ENCODE results near the gene SPTLC3. TPM values are rescaled to one million over a fixed set of nuclear protein-coding genes. Genes with fewer than 3 reads are reported as not detected.

Gene SPTLC3
- total and polyA plus RNA-seq, 2 experiments from 2014 or later, result 36.3 to 47.6 TPM

DNA sequence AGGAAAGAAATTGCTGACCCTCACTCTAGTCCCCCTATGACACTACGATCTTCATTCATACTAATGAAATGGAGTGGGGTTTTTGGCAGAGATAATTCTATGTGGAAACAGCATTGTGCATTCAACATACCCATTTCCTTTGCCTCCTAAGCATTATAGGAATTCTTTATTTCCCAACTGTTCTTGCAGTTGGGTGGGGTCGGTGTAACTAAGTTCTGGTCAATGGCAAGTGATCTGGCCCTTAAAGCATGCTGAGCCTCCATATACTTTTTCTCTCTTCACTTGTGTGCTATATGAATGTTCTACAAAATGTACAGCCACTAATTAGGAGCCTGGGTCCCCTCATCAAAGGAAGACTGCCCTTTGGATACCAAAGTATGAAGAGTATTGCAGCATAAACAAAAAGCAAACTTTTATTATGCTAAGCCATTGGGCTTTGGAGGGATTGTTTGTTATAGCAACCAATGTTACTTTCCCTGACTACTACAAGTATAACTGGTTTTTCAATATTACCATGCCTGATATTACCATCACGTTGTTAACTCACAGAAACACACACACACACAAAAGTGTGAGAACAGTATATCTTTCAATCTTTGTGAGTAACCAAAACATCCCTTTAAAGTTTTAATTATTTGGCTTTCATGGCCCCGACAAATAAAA is 203.3 kb downstream of the SPTLC3 start:
- Histone ChIP-seq H3K4me1 (ENCODE audit: insufficient read depth) (no peaks in the 10 kb centered on the region), H3K9me3 (ENCODE audit: low read depth) (no peaks in the 10 kb centered on the region), H3K79me2 (no peaks in the 10 kb centered on the region), H3K9me2 (replicated peaks; ENCODE audit: insufficient read depth) (no peaks in the 10 kb centered on the region), H3K27me3 (peaks cover 27% of the 10 kb centered on the region), H3K27ac (no peak overlapping the region), H3K4me2 (no peak overlapping the region), H3K36me3 (replicated peaks; ENCODE audit: insufficient read depth, low read depth) (no peaks in the 10 kb centered on the region), H3K4me3 (no peak overlapping the region), H4K20me1 (ENCODE audit: insufficient read depth, poor library complexity, severe bottlenecking) (no peaks in the 10 kb centered on the region), H2AFZ (no peak overlapping the region)
- TF ChIP-seq CTCF (IDR thresholded peaks at IDR 0.05; ENCODE audit: poor library complexity) (no peak), EZH2phosphoT487 (IDR thresholded peaks at IDR 0.05; ENCODE audit: low read depth, severe bottlenecking, unreplicated experiment) (no peak), EZH2 (IDR thresholded peaks at IDR 0.05; ENCODE audit: borderline replicate concordance) (no peak)
- 74% methylated on average over 4 of the region's 4 CpGs for WGBS (ENCODE audit: low lambda C conversion rate, missing lambda C conversion rate)
- DNase-seq (ENCODE audit: low spot score), result no peak

DNA sequence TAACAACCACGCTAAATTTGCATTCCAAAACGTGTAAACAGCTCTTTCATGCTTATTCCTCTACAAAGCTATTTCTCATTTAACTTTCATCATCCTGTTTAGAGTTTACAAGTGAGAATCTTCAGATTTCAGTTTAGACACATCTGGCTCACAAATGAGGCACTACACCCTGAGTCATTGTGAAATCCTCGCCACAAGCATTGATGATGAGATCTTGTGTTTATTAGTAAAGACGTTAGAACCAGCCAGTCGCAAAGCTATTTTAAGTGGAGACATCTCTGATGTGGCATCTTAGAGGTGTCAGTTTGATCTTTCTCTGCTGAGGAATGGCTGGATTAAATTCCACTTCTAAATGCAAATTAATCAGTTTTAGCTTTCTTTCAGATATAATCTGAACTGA is 204.0 kb downstream of the SPTLC3 start:
- H3K27me3 ChIP-seq, result peaks cover 32% of the 10 kb centered on the region
- no peaks in the 10 kb centered on the region for H4K20me1 ChIP-seq (ENCODE audit: insufficient read depth, poor library complexity, severe bottlenecking)
- no peaks in the 10 kb centered on the region for H3K4me1 ChIP-seq (ENCODE audit: insufficient read depth)
- TF ChIP-seq EZH2phosphoT487 (IDR thresholded peaks at IDR 0.05; ENCODE audit: low read depth, severe bottlenecking, unreplicated experiment), result no peak
- TF ChIP-seq EZH2 (IDR thresholded peaks at IDR 0.05; ENCODE audit: borderline replicate concordance), result no peak
- no peak for TF ChIP-seq CTCF (IDR thresholded peaks at IDR 0.05; ENCODE audit: poor library complexity)
- H3K79me2 ChIP-seq, result no peaks in the 10 kb centered on the region
- WGBS (ENCODE audit: low lambda C conversion rate, missing lambda C conversion rate), result 63% methylated on average over 5 of the region's 5 CpGs
- H3K4me3 ChIP-seq, result no peak overlapping the region
- no peaks in the 10 kb centered on the region for H3K9me3 ChIP-seq (ENCODE audit: low read depth)
- no peak overlapping the region for H3K4me2 ChIP-seq
- no peak overlapping the region for H2AFZ ChIP-seq
- H3K9me2 ChIP-seq (replicated peaks; ENCODE audit: insufficient read depth), result no peaks in the 10 kb centered on the region
- DNase-seq (ENCODE audit: low spot score), result no peak
- H3K36me3 ChIP-seq (replicated peaks; ENCODE audit: insufficient read depth, low read depth), result no peaks in the 10 kb centered on the region
- H3K27ac ChIP-seq, result no peak overlapping the region

- H3K27ac ChIP-seq, result no peak overlapping the region
Measured at GRCh38 chr20:13213335-13213734, 204.6 kb downstream of the SPTLC3 start.

More at GRCh38 chr20:13213335-13213734, 204.6 kb downstream of the SPTLC3 start:
- 93% methylated on average over 1 of the region's 1 CpG for WGBS (ENCODE audit: low lambda C conversion rate, missing lambda C conversion rate)
- no peaks in the 10 kb centered on the region for H3K36me3 ChIP-seq (replicated peaks; ENCODE audit: insufficient read depth, low read depth)
- no peaks in the 10 kb centered on the region for H3K9me2 ChIP-seq (replicated peaks; ENCODE audit: insufficient read depth)
- H3K9me3 ChIP-seq (ENCODE audit: low read depth), result no peaks in the 10 kb centered on the region
- no peak for DNase-seq (ENCODE audit: low spot score)
- H3K4me1 ChIP-seq (ENCODE audit: insufficient read depth), result no peaks in the 10 kb centered on the region
- no peaks in the 10 kb centered on the region for H3K79me2 ChIP-seq
- TF ChIP-seq EZH2phosphoT487 (IDR thresholded peaks at IDR 0.05; ENCODE audit: low read depth, severe bottlenecking, unreplicated experiment), result no peak
- TF ChIP-seq EZH2 (IDR thresholded peaks at IDR 0.05; ENCODE audit: borderline replicate concordance), result no peak
- no peak for TF ChIP-seq CTCF (IDR thresholded peaks at IDR 0.05; ENCODE audit: poor library complexity)
- H4K20me1 ChIP-seq (ENCODE audit: insufficient read depth, poor library complexity, severe bottlenecking), result no peaks in the 10 kb centered on the region
- H3K4me3 ChIP-seq, result no peak overlapping the region
- no peak overlapping the region for H3K4me2 ChIP-seq
- H3K27me3 ChIP-seq, result peaks cover 38% of the 10 kb centered on the region
- H2AFZ ChIP-seq, result no peak overlapping the region
